HepG2 (cell line): Measurements from ENCODE around the gene SLC43A1. TPM values are rescaled to one million over a fixed set of nuclear protein-coding genes. Genes with fewer than 3 reads are reported as not detected.

Source experiments
- AHR ChIP-seq: IDR thresholded peaks from 2 replicates; pipeline ENCODE4 v1.6.1; 2018; ENCODE audit warnings: missing genetic modification reagents, missing compliant biosample characterization
- BCL6 ChIP-seq: IDR thresholded peaks from 2 replicates; pipeline ENCODE4 v1.6.1; 2016; ENCODE audit warnings: missing genetic modification reagents, missing compliant biosample characterization
- FOXP1 ChIP-seq, 2 experiments: fragments of 450-650 bp in 1 of 2; IDR thresholded peaks; 2 replicates each; pipeline ENCODE4 v1.6.1; 2017 to 2018; ENCODE audit warnings: antibody characterized with exemption in 1 of 2
- GATAD2A ChIP-seq: IDR thresholded peaks from 2 replicates; pipeline ENCODE4 v1.6.1; 2016
- HCFC1 ChIP-seq: fragments of 150-350 bp; IDR thresholded peaks from 2 replicates; pipeline ENCODE4 v1.6.1; 2014; ENCODE audit warnings: low read depth, low read length
- MATR3 ChIP-seq: sonication (generic); formaldehyde crosslinking; IDR thresholded peaks from 2 replicates; pipeline ENCODE4 v1.4.0; 2020; ENCODE audit warnings: missing genetic modification reagents
- STAG1 ChIP-seq: sonication (generic); formaldehyde crosslinking; IDR thresholded peaks from 2 replicates; pipeline ENCODE4 v1.4.0; 2020; ENCODE audit warnings: missing genetic modification reagents
- TBX2 ChIP-seq: sonication (generic); formaldehyde crosslinking; IDR thresholded peaks from 2 replicates; pipeline ENCODE4 v1.5.0; 2020; ENCODE audit warnings: missing genetic modification reagents, mild to moderate bottlenecking, borderline replicate concordance
- ZNF143 ChIP-seq: sonication (generic); formaldehyde crosslinking; IDR thresholded peaks from 2 replicates; pipeline ENCODE4 v1.4.0; 2020; ENCODE audit warnings: missing genetic modification reagents
- ZNF44 ChIP-seq: sonication (generic); formaldehyde crosslinking; IDR thresholded peaks from 2 replicates; pipeline ENCODE4 v1.5.1; 2020; ENCODE audit warnings: mild to moderate bottlenecking, missing genetic modification reagents
- ZNF557 ChIP-seq: sonication (generic); formaldehyde crosslinking; IDR thresholded peaks from 2 replicates; pipeline ENCODE4 v1.4.0; 2020; ENCODE audit warnings: missing genetic modification reagents
- ZNF674 ChIP-seq: sonication (generic); formaldehyde crosslinking; IDR thresholded peaks from 2 replicates; pipeline ENCODE4 v1.5.0; 2020; ENCODE audit warnings: low read depth, mild to moderate bottlenecking, missing genetic modification reagents
- ZNF724P ChIP-seq: sonication (generic); formaldehyde crosslinking; IDR thresholded peaks from 2 replicates; pipeline ENCODE4 v1.8.0; 2022; ENCODE audit warnings: missing genetic modification reagents, borderline replicate concordance
- ZNF772 ChIP-seq: sonication (generic); formaldehyde crosslinking; IDR thresholded peaks from 2 replicates; pipeline ENCODE4 v1.5.0; 2020; ENCODE audit warnings: mild to moderate bottlenecking, missing genetic modification reagents
- ZNF878 ChIP-seq: sonication (generic); formaldehyde crosslinking; IDR thresholded peaks from 2 replicates; pipeline ENCODE4 v1.8.1; 2023; ENCODE audit warnings: mild to moderate bottlenecking, missing genetic modification reagents, moderate library complexity
- polyA plus RNA-seq, 8 experiments: library from polyadenylated mRNA; depleted of rRNA in 3 of 8; stranded (reverse) in 7 of 8; unstranded in 1 of 8; fragments of >200 nt; fragmentation: Illumina TruSeq in 4 of 8; extraction: Trizol in 4 of 8; gene quantifications; 2 replicates each; pipeline versions ENCODE4 v1.2.1 to v1.2.3, GENCODE V29; 2011 to 2016; ENCODE audit warnings: low read depth in 4 of 8, missing spikeins in 1 of 8, mixed read lengths in 1 of 8; ENCODE audit not compliant: insufficient read depth in 1 of 8
- total RNA-seq, 5 experiments: library from RNA; depleted of rRNA; stranded (reverse); fragments of >200 nt; fragmentation: Illumina TruSeq; extraction: Trizol; gene quantifications; 2 replicates each; pipeline ENCODE4 v1.2.3, GENCODE V29; 2016; ENCODE audit warnings: low read depth in 1 of 5
- TF ChIP-seq, protein P1 (sequence below): sonication (generic); formaldehyde crosslinking; IDR thresholded peaks from 2 replicates; pipeline ENCODE4 v1.4.0; 2020; ENCODE audit warnings: missing genetic modification reagents
- TF ChIP-seq, protein P2 (sequence below): sonication (generic); formaldehyde crosslinking; IDR thresholded peaks from 2 replicates; pipeline ENCODE4 v1.4.0; 2020; ENCODE audit warnings: missing genetic modification reagents
- TF ChIP-seq, protein P3 (sequence below): sonication (generic); formaldehyde crosslinking; IDR thresholded peaks from 2 replicates; pipeline ENCODE4 v1.4.0; 2020; ENCODE audit warnings: missing genetic modification reagents
- TF ChIP-seq, protein P4 (sequence below): sonication (generic); formaldehyde crosslinking; IDR thresholded peaks from 2 replicates; pipeline ENCODE4 v1.4.0; 2020; ENCODE audit warnings: mild to moderate bottlenecking, missing genetic modification reagents
- TF ChIP-seq, protein P5 (sequence below): IDR thresholded peaks from 2 replicates; pipeline ENCODE4 v1.6.1; 2016; ENCODE audit warnings: mild to moderate bottlenecking

SLC43A1 gene
- total and polyA plus RNA-seq, 2 of the 13 experiments (the other 11 are each of a cell fraction or from before 2014, with no cell fraction given): 72.3 to 87.6 TPM

DNA sequence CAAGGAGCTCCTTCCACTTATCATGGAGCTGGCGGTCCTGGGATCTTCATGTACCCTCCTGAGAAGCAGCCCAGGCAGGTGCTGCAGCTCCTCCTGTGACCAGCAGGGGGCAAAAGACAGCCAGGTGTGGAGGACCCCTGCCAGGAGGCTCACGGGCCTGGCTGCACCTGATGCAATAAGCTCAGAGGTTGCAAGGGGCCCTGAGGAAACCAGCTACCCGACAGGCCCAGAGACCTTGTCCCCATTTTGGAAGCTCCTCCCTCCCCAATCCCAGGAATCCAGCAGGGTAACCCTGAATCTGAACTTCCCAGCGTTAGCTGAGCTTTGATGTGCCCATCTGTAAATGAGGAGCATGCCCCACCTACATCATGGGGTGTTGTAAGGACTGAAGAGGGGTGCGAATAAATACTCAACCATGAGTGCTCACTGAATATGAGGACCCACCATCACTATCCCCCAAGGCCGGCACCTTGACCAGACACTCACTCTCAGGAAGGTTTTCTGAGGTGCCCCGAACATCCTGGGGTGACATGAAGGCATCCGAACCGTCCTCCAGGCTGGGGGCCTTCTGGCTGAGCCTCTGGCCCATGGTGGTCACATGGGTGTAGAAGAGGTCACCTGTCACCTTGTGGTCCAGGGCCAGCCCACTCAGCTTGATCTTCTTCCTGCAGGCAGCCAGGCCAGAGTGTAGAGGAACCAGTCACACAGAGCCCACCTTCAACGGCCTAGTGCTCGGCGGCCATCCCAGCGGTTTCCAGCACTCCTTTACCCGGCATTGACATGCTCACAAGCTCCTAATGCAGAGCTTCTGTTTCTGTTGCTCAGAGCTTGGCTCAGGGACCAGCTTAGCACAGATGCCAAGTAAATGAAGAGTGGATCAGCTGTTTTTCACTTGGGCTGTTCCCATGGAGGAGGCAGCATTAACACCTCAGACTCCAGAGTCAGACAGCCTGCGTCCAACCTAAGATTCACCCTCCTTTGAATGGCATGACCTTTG, 21.7 kb downstream of the SLC43A1 start (continued):
- TF ChIP-seq, protein P1, sequence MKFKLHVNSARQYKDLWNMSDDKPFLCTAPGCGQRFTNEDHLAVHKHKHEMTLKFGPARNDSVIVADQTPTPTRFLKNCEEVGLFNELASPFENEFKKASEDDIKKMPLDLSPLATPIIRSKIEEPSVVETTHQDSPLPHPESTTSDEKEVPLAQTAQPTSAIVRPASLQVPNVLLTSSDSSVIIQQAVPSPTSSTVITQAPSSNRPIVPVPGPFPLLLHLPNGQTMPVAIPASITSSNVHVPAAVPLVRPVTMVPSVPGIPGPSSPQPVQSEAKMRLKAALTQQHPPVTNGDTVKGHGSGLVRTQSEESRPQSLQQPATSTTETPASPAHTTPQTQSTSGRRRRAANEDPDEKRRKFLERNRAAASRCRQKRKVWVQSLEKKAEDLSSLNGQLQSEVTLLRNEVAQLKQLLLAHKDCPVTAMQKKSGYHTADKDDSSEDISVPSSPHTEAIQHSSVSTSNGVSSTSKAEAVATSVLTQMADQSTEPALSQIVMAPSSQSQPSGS (CRISPR knock-in tag): peak; percentile 85
- TF ChIP-seq MATR3 (no peak), GATAD2A (CRISPR knock-in tag) (peak; percentile 89), FOXP1 (IDR thresholded peaks at IDR 0.05) (no peak), FOXP1 (CRISPR knock-in tag; IDR thresholded peaks at IDR 0.05) (no peak), ZNF878 (CRISPR knock-in tag) (0 out of 2 replicates have a peak, but pooled peaks have one; percentile 67), ZNF44 (CRISPR knock-in tag) (no peak), BCL6 (CRISPR knock-in tag) (peak; percentile 46; the same call in 1 of the 2 replicates), ZNF724P (CRISPR knock-in tag) (0 out of 2 replicates have a peak, but pooled peaks have one; percentile 21), STAG1 (CRISPR knock-in tag) (peak; percentile 91), HCFC1 (no peak), ZNF143 (CRISPR knock-in tag) (peak; percentile 70), ZNF674 (no peak), ZNF772 (peak; percentile 3; the same call in 1 of the 2 replicates), TBX2 (peak; percentile 68), AHR (0 out of 2 replicates have a peak, but pooled peaks have one; percentile 58), ZNF557 (CRISPR knock-in tag) (no peak)
- TF ChIP-seq, protein P2, sequence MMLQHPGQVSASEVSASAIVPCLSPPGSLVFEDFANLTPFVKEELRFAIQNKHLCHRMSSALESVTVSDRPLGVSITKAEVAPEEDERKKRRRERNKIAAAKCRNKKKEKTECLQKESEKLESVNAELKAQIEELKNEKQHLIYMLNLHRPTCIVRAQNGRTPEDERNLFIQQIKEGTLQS: 0 out of 2 replicates have a peak, but pooled peaks have one; percentile 74
- TF ChIP-seq, protein P3, sequence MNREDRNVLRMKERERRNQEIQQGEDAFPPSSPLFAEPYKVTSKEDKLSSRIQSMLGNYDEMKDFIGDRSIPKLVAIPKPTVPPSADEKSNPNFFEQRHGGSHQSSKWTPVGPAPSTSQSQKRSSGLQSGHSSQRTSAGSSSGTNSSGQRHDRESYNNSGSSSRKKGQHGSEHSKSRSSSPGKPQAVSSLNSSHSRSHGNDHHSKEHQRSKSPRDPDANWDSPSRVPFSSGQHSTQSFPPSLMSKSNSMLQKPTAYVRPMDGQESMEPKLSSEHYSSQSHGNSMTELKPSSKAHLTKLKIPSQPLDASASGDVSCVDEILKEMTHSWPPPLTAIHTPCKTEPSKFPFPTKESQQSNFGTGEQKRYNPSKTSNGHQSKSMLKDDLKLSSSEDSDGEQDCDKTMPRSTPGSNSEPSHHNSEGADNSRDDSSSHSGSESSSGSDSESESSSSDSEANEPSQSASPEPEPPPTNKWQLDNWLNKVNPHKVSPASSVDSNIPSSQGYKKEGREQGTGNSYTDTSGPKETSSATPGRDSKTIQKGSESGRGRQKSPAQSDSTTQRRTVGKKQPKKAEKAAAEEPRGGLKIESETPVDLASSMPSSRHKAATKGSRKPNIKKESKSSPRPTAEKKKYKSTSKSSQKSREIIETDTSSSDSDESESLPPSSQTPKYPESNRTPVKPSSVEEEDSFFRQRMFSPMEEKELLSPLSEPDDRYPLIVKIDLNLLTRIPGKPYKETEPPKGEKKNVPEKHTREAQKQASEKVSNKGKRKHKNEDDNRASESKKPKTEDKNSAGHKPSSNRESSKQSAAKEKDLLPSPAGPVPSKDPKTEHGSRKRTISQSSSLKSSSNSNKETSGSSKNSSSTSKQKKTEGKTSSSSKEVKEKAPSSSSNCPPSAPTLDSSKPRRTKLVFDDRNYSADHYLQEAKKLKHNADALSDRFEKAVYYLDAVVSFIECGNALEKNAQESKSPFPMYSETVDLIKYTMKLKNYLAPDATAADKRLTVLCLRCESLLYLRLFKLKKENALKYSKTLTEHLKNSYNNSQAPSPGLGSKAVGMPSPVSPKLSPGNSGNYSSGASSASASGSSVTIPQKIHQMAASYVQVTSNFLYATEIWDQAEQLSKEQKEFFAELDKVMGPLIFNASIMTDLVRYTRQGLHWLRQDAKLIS (CRISPR knock-in tag): no peak
- TF ChIP-seq, protein P4, sequence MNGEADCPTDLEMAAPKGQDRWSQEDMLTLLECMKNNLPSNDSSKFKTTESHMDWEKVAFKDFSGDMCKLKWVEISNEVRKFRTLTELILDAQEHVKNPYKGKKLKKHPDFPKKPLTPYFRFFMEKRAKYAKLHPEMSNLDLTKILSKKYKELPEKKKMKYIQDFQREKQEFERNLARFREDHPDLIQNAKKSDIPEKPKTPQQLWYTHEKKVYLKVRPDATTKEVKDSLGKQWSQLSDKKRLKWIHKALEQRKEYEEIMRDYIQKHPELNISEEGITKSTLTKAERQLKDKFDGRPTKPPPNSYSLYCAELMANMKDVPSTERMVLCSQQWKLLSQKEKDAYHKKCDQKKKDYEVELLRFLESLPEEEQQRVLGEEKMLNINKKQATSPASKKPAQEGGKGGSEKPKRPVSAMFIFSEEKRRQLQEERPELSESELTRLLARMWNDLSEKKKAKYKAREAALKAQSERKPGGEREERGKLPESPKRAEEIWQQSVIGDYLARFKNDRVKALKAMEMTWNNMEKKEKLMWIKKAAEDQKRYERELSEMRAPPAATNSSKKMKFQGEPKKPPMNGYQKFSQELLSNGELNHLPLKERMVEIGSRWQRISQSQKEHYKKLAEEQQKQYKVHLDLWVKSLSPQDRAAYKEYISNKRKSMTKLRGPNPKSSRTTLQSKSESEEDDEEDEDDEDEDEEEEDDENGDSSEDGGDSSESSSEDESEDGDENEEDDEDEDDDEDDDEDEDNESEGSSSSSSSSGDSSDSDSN: peak; percentile 58
- TF ChIP-seq, protein P5, sequence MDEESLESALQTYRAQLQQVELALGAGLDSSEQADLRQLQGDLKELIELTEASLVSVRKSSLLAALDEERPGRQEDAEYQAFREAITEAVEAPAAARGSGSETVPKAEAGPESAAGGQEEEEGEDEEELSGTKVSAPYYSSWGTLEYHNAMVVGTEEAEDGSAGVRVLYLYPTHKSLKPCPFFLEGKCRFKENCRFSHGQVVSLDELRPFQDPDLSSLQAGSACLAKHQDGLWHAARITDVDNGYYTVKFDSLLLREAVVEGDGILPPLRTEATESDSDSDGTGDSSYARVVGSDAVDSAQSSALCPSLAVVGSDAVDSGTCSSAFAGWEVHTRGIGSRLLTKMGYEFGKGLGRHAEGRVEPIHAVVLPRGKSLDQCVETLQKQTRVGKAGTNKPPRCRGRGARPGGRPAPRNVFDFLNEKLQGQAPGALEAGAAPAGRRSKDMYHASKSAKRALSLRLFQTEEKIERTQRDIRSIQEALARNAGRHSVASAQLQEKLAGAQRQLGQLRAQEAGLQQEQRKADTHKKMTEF (CRISPR knock-in tag): 0 out of 2 replicates have a peak, but pooled peaks have one; percentile 36
